RWPE2 (cell line): ENCODE results near the gene TUBGCP3.

Experiments
- ATAC-seq: fragments of 200-7000 bp; cut with Tn5 transposase; 3 replicates; pipeline ENCODE4 v1.9.1; 2021; ENCODE audit warnings: low read depth
- DNase-seq: peaks from one replicate; pipeline ENCODE4 v3.0.0-alpha.2; 2020; ENCODE audit warnings: low spot score
- H3K27ac ChIP-seq: fragments of 450-650 bp; 2 replicates; pipeline ENCODE4 v1.5.1; 2017; ENCODE audit warnings: mild to moderate bottlenecking; ENCODE audit not compliant: poor library complexity, severe bottlenecking
- H3K27me3 ChIP-seq: fragments of 250-450 bp; sonication (Bioruptor Pico); 2 replicates; pipeline ENCODE4 v1.5.1; 2021; ENCODE audit warnings: mild to moderate bottlenecking, moderate library complexity; ENCODE audit not compliant: insufficient read depth, poor library complexity, severe bottlenecking
- H3K36me3 ChIP-seq: fragments of 250-450 bp; sonication (Bioruptor Pico); 2 replicates; pipeline ENCODE4 v1.5.1; 2020; ENCODE audit warnings: low read depth, mild to moderate bottlenecking, moderate library complexity
- H3K4me1 ChIP-seq: fragments of 250-450 bp; sonication (Bioruptor Pico); 2 replicates; pipeline ENCODE4 v1.5.1; 2021; ENCODE audit warnings: mild to moderate bottlenecking, moderate library complexity; ENCODE audit not compliant: insufficient read depth, poor library complexity, severe bottlenecking
- H3K4me3 ChIP-seq: fragments of 250-450 bp; sonication (Bioruptor Pico); 2 replicates; pipeline ENCODE4 v1.5.1; 2021; ENCODE audit warnings: mild to moderate bottlenecking, moderate library complexity; ENCODE audit not compliant: severe bottlenecking
- H3K9me3 ChIP-seq: fragments of 250-450 bp; sonication (Bioruptor Pico); 2 replicates; pipeline ENCODE4 v1.5.1; 2021; ENCODE audit warnings: mild to moderate bottlenecking, moderate library complexity; ENCODE audit not compliant: severe bottlenecking
- CTCF ChIP-seq: fragments of 450-650 bp; IDR thresholded peaks from one replicate; pipeline ENCODE4 v1.5.1; 2017; ENCODE audit warnings: mild to moderate bottlenecking, moderate library complexity; ENCODE audit not compliant: poor library complexity, severe bottlenecking

TUBGCP3 gene

GRCh38 chr13:112448621-112449544 is 139.1 kb downstream of the TUBGCP3 start:
- no peak overlapping the region for H3K4me3 ChIP-seq
- no peak for DNase-seq
- H3K27me3 ChIP-seq, result peaks cover 18% of the 10 kb centered on the region

GRCh38 chr13:112447761-112448603 is 140.0 kb downstream of the TUBGCP3 start:
- Histone ChIP-seq H3K36me3 (no peaks in the 10 kb centered on the region), H3K4me1 (no peaks in the 10 kb centered on the region), H3K9me3 (no peaks in the 10 kb centered on the region), H3K4me3 (no peak overlapping the region), H3K27me3 (peaks cover 23% of the 10 kb centered on the region), H3K27ac (no peak overlapping the region)
- DNase-seq (no peak), ATAC-seq (no peak)
- TF ChIP-seq CTCF, result no peak

More at GRCh38 chr13:112448621-112449544, 139.1 kb downstream of the TUBGCP3 start:
- no peak for ATAC-seq
- no peaks in the 10 kb centered on the region for H3K36me3 ChIP-seq
- H3K9me3 ChIP-seq, result no peaks in the 10 kb centered on the region
- H3K27ac ChIP-seq, result no peak overlapping the region
- no peak for TF ChIP-seq CTCF
- H3K4me1 ChIP-seq, result no peaks in the 10 kb centered on the region

GRCh38 chr13:112447306-112447705 is 140.6 kb downstream of the TUBGCP3 start:
- H3K4me1 ChIP-seq, result no peaks in the 10 kb centered on the region
- no peaks in the 10 kb centered on the region for H3K9me3 ChIP-seq
- ATAC-seq (no peak), DNase-seq (no peak)
- H3K27ac ChIP-seq, result no peak overlapping the region
- TF ChIP-seq CTCF, result no peak
- peaks cover 27% of the 10 kb centered on the region for H3K27me3 ChIP-seq
- H3K36me3 ChIP-seq, result no peaks in the 10 kb centered on the region
- no peak overlapping the region for H3K4me3 ChIP-seq

GRCh38 chr13:112446867-112447266 is 141.1 kb downstream of the TUBGCP3 start:
- DNase-seq, result no peak
- H3K4me1 ChIP-seq, result no peaks in the 10 kb centered on the region
- H3K4me3 ChIP-seq, result no peak overlapping the region
- TF ChIP-seq CTCF, result no peak
- H3K9me3 ChIP-seq, result no peaks in the 10 kb centered on the region
- no peaks in the 10 kb centered on the region for H3K36me3 ChIP-seq
- peaks cover 27% of the 10 kb centered on the region for H3K27me3 ChIP-seq
- ATAC-seq, result no peak
- no peak overlapping the region for H3K27ac ChIP-seq
